Coronary artery (tissue), 2 donors: ENCODE measurements around the gene MARK4.

Source experiments
- DNase-seq: peaks from one replicate; pipeline ENCODE4 v3.0.0-alpha.2; 2017; ENCODE audit warnings: low spot score
- H3K27ac ChIP-seq, 2 donors: fragments of 200-600 bp; sonication (generic); one replicate each; pipeline ENCODE4 v1.5.1; 2016 to 2019
- H3K4me3 ChIP-seq: fragments of 200-600 bp; sonication (generic); 2 replicates; pipeline ENCODE4 v1.5.1; 2016; ENCODE audit warnings: mild to moderate bottlenecking, moderate library complexity
- CTCF ChIP-seq: fragments of 200-600 bp; sonication (generic); IDR thresholded peaks from one replicate; pipeline ENCODE4 v1.5.1; 2019; ENCODE audit warnings: antibody characterized with exemption

Gene MARK4

DNA sequence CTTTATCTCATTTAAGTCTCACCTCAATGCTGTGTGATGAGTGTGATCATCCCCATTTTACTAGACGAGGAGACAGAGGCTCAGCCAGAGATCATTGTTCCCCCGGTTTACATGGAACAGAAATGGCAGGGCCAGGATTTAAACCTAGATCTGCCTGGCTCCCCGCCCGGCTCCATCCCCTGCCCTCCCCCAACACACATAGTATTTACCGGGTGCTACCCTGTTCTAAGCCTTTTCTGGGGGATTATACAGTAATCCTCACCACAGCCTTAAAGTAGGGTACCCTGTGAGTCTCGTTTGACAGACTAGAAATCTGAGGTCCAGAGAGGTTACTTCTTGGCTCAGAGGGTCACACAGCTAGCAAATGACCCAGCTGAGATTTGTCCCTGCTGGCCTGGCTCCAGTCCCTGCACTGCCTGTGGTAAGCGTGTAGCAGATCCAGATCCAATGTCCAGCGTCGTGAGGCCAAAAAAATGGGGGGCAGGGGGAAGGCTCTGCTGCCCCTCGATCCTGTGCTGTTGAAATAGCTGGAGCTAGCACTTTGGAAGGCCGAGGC, 85.7 kb downstream of the MARK4 start:
- no peak for TF ChIP-seq CTCF
- DNase-seq: no peak
- H3K27ac ChIP-seq: no peak overlapping the region
- no peak overlapping the region for H3K4me3 ChIP-seq

- no peak for DNase-seq
- TF ChIP-seq CTCF: no peak
- Histone ChIP-seq H3K27ac (no peak overlapping the region), H3K4me3 (no peak overlapping the region)
Observed at GRCh38 chr19:45339629-45340028, 88.6 kb downstream of the MARK4 start.

DNA sequence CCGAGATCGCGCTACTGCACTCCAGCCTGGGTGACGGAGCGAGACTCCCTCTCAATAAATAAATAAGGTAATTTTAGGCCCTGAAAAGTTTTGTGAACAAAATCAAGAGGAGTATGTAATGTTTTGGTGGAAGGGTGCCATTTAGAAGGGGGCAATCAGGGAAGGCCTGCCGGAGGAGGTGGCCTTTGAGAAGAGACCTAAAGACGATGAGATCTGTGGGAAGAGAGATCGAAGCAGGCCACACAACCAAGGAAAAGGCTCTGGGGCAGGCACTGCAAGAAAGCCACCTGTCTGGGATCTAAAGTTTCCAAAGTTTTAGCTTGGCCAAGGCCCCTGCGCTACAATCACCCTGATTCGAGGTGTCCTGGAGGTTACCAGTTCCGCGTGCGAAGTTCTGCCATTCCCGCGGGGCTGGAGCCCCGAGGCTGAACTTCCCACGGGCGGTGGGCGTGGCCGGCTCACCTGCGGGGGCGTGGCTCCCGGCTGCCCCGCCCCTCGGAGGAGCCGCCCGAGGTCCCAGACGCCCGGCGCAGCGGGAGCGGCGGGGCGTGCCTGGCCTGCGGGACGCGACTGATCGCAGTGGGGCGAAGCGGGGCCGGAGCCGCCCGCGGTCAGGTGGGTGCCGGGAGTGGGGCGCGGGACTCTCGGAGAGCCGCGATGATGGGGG, 89.3 kb downstream of the MARK4 start, which contains the start of gene KLC3:
Gene KLC3 (plus strand): TSS at position 519 of the 667 bp plus-strand sequence. CDS start 4,792 bp downstream, outside the sequence.
- no peak for DNase-seq
- TF ChIP-seq CTCF: no peak
- H3K27ac ChIP-seq: no peak within 1 kb of the TSS
- peak within 1 kb of the TSS; percentile 53 for H3K4me3 ChIP-seq

DNA sequence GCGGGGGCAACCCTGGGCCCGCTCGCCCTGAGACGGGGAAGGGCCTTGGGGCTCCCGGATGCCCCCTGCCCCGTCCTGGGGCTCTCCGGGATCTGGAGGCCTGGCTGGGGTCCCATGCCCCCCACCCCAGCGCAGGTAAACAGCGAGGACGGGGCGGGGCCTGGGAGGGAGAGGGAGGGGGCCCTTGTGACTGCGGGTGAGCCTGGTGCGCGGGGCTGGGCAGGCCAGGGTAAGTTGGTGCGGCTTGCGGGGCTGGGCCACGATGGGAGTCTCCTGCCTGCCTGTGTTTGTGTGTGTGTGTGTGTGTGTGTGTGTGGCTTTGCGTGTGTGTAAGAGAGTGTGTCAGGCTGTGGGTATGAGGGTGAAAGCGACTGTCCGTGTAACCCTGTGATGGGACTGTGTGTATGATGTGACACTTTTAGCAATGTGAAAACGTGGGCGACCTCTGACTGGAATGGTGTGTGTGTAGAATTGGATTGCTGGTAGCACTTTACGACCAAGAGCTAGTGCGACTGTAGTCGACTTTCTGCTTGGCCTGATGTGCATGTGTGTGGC, 89.9 kb downstream of the MARK4 start:
- TF ChIP-seq CTCF: no peak
- H3K4me3 ChIP-seq: peak overlapping the region; percentile 53
- DNase-seq: no peak
- no peak overlapping the region for H3K27ac ChIP-seq

DNA sequence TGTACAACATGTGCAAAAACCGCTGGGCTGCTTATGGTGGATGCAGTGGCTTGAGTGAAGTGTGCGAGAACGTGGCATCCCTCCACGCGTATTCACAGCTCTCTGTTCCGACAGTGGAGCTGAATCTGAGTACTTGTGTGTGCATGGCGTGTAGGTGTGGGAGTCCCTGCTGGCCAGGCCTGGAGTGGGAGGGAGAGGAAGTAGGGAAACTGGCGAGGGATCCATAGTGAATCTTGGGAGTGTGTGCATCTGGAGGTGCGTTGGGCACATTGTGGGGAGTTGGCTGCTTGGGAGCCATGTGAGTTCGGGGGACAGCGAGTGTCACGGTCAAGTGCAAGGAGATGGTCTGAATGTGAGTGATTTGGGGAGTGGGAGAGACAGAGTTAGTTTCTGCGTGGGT, 91.8 kb downstream of the MARK4 start:
- H3K27ac ChIP-seq: no peak overlapping the region
- TF ChIP-seq CTCF: no peak
- no peak overlapping the region for H3K4me3 ChIP-seq
- no peak for DNase-seq

GRCh38 chr19:45344621-45345505, 93.8 kb downstream of the MARK4 start:
- Histone ChIP-seq H3K27ac (no peak overlapping the region), H3K4me3 (no peak overlapping the region)
- no peak for TF ChIP-seq CTCF
- no peak for DNase-seq
